ENCODE results near the gene STXBP6. TPM values are rescaled to one million over a fixed set of nuclear protein-coding genes. Genes with fewer than 3 reads are reported as not detected.
A peak's percentile ranks its signal among the peaks of the same experiment; 100 is the strongest.

STXBP6 gene
- total and polyA plus RNA-seq, 2 experiments from 2014 or later: 19.7 to 29.0 TPM

GRCh38 chr14:25053585-25053984 is 3.6 kb upstream of the STXBP6 start:
- no peaks in the 10 kb centered on the region for H4K20me1 ChIP-seq (replicated peaks; ENCODE audit: insufficient read depth)
- Mint-ChIP-seq H3K27ac (no peak overlapping the region), H3K4me1 (peaks cover 40% of the 10 kb centered on the region), H3K27me3 (ENCODE audit: insufficient read depth, low read depth, poor library complexity) (peaks cover 23% of the 10 kb centered on the region), H3K4me3 (no peak overlapping the region), H3K36me3 (ENCODE audit: low read depth) (no peaks in the 10 kb centered on the region; the same call in 2 of the 3 replicates), H3K9me3 (no peaks in the 10 kb centered on the region; the same call in 2 of the 3 replicates)
- TF ChIP-seq POLR2AphosphoS5 (IDR thresholded peaks at IDR 0.05; ENCODE audit: low read depth): no peak
- DNase-seq (ENCODE audit: low spot score) (no peak), ATAC-seq (no peak)
- no peaks in the 10 kb centered on the region for H3F3A ChIP-seq (replicated peaks; ENCODE audit: low read depth)
- H3K36me3 ChIP-seq (ENCODE audit: insufficient read depth): no peaks in the 10 kb centered on the region
- no peak overlapping the region for H3K4me3 ChIP-seq
- no peak overlapping the region for H2AFZ ChIP-seq
- 0 out of 2 replicates have a peak, but pooled peaks cover 4% of the 10 kb centered on the region for H3K79me2 ChIP-seq (replicated peaks; ENCODE audit: insufficient read depth)
- peaks cover 52% of the 10 kb centered on the region for H3K4me1 ChIP-seq (ENCODE audit: insufficient read depth)
- 0 out of 2 replicates have a peak overlapping the region, but pooled peaks have one; percentile 1 for H3K4me2 ChIP-seq
- no peaks in the 10 kb centered on the region for H3K9me2 ChIP-seq (ENCODE audit: insufficient read depth)
- peaks cover 31% of the 10 kb centered on the region for H3K27me3 ChIP-seq (ENCODE audit: insufficient read depth)
- no peak overlapping the region for H3K27ac ChIP-seq (ENCODE audit: low read depth)

GRCh38 chr14:25052921-25053320 is 3.0 kb upstream of the STXBP6 start:
- peaks cover 41% of the 10 kb centered on the region for H3K4me1 Mint-ChIP-seq
- Histone ChIP-seq H3K4me1 (ENCODE audit: insufficient read depth) (peaks cover 58% of the 10 kb centered on the region), H3K79me2 (replicated peaks; ENCODE audit: insufficient read depth) (0 out of 2 replicates have a peak, but pooled peaks cover 10% of the 10 kb centered on the region), H3K4me2 (peak overlapping the region; percentile 93), H3F3A (replicated peaks; ENCODE audit: low read depth) (no peaks in the 10 kb centered on the region), H3K27me3 (ENCODE audit: insufficient read depth) (peaks cover 38% of the 10 kb centered on the region), H2AFZ (no peak overlapping the region), H4K20me1 (replicated peaks; ENCODE audit: insufficient read depth) (0 out of 2 replicates have a peak, but pooled peaks cover 5% of the 10 kb centered on the region), H3K36me3 (ENCODE audit: insufficient read depth) (no peaks in the 10 kb centered on the region; the same call in 1 of the 2 replicates), H3K9me2 (ENCODE audit: insufficient read depth) (no peaks in the 10 kb centered on the region), H3K27ac (ENCODE audit: low read depth) (no peak overlapping the region), H3K4me3 (peak overlapping the region; percentile 21)
- DNase-seq (ENCODE audit: low spot score) (no peak), ATAC-seq (no peak)
- H3K27ac Mint-ChIP-seq: no peak overlapping the region
- H3K4me3 Mint-ChIP-seq: no peak overlapping the region
- no peaks in the 10 kb centered on the region; the same call in 2 of the 3 replicates for H3K36me3 Mint-ChIP-seq (ENCODE audit: low read depth)
- peaks cover 28% of the 10 kb centered on the region for H3K27me3 Mint-ChIP-seq (ENCODE audit: insufficient read depth, low read depth, poor library complexity)
- H3K9me3 Mint-ChIP-seq: no peaks in the 10 kb centered on the region; the same call in 2 of the 3 replicates
- TF ChIP-seq ZNF331 (CRISPR knock-in tag; IDR thresholded peaks at IDR 0.05; ENCODE audit: low read depth) (no peak), CTCF (conservative IDR thresholded peaks at IDR 0.05; ENCODE audit: low read depth in 2 of 2) (no peak), ZNF114 (CRISPR knock-in tag; IDR thresholded peaks at IDR 0.05) (no peak), EZH2 (IDR thresholded peaks at IDR 0.05; ENCODE audit: low read depth, unreplicated experiment) (no peak), CREB1 (CRISPR knock-in tag; IDR thresholded peaks at IDR 0.05; ENCODE audit: low read depth) (no peak), NANOG (IDR thresholded peaks at IDR 0.05; ENCODE audit: borderline replicate concordance) (no peak), JUNB (IDR thresholded peaks at IDR 0.05; ENCODE audit: unreplicated experiment) (no peak), EZH2phosphoT487 (IDR thresholded peaks at IDR 0.05; ENCODE audit: unreplicated experiment) (no peak), ETS1 (IDR thresholded peaks at IDR 0.05) (no peak), STAT1 (IDR thresholded peaks at IDR 0.05; ENCODE audit: unreplicated experiment) (no peak), ZNF462 (CRISPR knock-in tag; IDR thresholded peaks at IDR 0.05) (no peak), POLR2AphosphoS5 (IDR thresholded peaks at IDR 0.05; ENCODE audit: low read depth) (no peak)

Data from GM23338 (cell line).